NCI-H510A treated with DMSO at 0.1 percent for 48 hours (cell line): ENCODE data around the gene PLPP1.
A peak's percentile ranks its signal among the peaks of the same experiment; 100 is the strongest.
"Not testable (repeated sequence)": the region's sequence is repeated elsewhere in the genome, so short reads cannot be mapped to it uniquely, and the experiment has no call there.

Experiments
- DNase-seq: peaks from one replicate; lab custom pipeline; 2025; lab: John Stamatoyannopoulos, UW

The PLPP1 gene

GRCh38 chr5:55546947-55547346, 12.2 kb upstream of the PLPP1 start:
- peak; percentile 15 for DNase-seq

- no peak for DNase-seq
These were observed 9.6 kb upstream of the PLPP1 start for GRCh38 chr5:55544341-55544740.

GRCh38 chr5:55541056-55541635, 6.4 kb upstream of the PLPP1 start:
- DNase-seq, result no peak

- DNase-seq, result no peak
These were observed 5.8 kb upstream of the PLPP1 start for GRCh38 chr5:55540525-55540924.

- no peak for DNase-seq
These were observed 5.3 kb upstream of the PLPP1 start for GRCh38 chr5:55540024-55540423.

GRCh38 chr5:55538661-55539060, 3.9 kb upstream of the PLPP1 start:
- no peak for DNase-seq

- not testable (repeated sequence) for DNase-seq
These were observed 2.6 kb upstream of the PLPP1 start for GRCh38 chr5:55537315-55537714.

- peak; percentile 63 for DNase-seq
These were observed 588 bp upstream of the PLPP1 start for GRCh38 chr5:55535199-55535905.

- DNase-seq, result peak; percentile 30
These were observed 986 bp downstream of the PLPP1 start for GRCh38 chr5:55533521-55534435.

- no peak for DNase-seq
These were observed 4.1 kb downstream of the PLPP1 start for GRCh38 chr5:55530669-55531068.

GRCh38 chr5:55524816-55525215, 9.9 kb downstream of the PLPP1 start:
- DNase-seq, result no peak

GRCh38 chr5:55523293-55523692, 11.5 kb downstream of the PLPP1 start:
- no peak for DNase-seq

GRCh38 chr5:55521881-55522280, 12.9 kb downstream of the PLPP1 start:
- DNase-seq, result no peak

GRCh38 chr5:55520117-55520839, 14.5 kb downstream of the PLPP1 start:
- no peak for DNase-seq

GRCh38 chr5:55518831-55519390, 15.9 kb downstream of the PLPP1 start:
- no peak for DNase-seq

GRCh38 chr5:55517804-55518203, 17.0 kb downstream of the PLPP1 start:
- DNase-seq, result no peak

- no peak for DNase-seq
These were observed 23.8 kb downstream of the PLPP1 start for GRCh38 chr5:55511010-55511409.

GRCh38 chr5:55510523-55510880, 24.3 kb downstream of the PLPP1 start:
- DNase-seq, result no peak

GRCh38 chr5:55509796-55510522, 24.8 kb downstream of the PLPP1 start:
- no peak for DNase-seq

- DNase-seq, result no peak
These were observed 25.7 kb downstream of the PLPP1 start for GRCh38 chr5:55509097-55509496.

- no peak for DNase-seq
These were observed 27.2 kb downstream of the PLPP1 start for GRCh38 chr5:55507574-55507973.
